ENCODE data around the gene LDLRAD2. TPM values are rescaled to one million over a fixed set of nuclear protein-coding genes. Genes with fewer than 3 reads are reported as not detected.
"Not testable (repeated sequence)": the region's sequence is repeated elsewhere in the genome, so short reads cannot be mapped to it uniquely, and the experiment has no call there.

LDLRAD2 gene
- total and polyA plus RNA-seq, 2 donors (not counting 1 experiment from before 2014, with no cell fraction given), result not detected

DNA sequence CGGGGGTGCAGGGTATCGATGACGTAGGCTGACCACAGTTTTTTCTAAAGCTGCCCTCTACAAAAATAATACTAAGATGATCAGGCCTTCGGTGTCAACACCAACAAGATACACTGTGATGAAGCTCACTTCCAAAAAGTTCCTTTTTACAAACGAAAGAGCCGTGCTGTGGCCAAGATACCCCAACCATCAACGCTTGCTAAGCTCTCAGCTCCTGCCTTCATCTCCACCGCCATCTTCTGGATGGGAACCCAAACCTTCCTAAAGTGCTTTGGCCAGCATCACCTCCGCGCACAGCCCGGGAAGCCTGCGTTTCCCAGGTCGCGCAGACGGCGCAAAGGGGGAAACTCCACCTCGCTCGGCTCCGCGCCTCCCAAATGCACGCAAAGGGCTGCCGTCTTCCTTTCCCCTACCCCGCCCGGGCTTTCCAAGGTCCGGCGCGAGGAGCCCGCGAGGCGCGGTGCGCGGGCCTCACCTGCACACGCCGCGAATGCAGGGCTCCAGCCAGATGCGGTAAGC, 29.7 kb upstream of the LDLRAD2 start:
- no peaks in the 10 kb centered on the region for H3K27me3 ChIP-seq (ENCODE audit: control insufficient read depth, insufficient read depth, low read length)
- H3K4me1 ChIP-seq (ENCODE audit: control insufficient read depth, extremely low read depth, insufficient read depth, low read length), result peaks cover 4% of the 10 kb centered on the region
- H3K4me2 ChIP-seq (ENCODE audit: extremely low read depth, insufficient read depth, low read length), result peak overlapping the region; percentile 89
- no peaks in the 10 kb centered on the region for H4K20me1 ChIP-seq (ENCODE audit: control insufficient read depth, extremely low read depth, insufficient read depth, low read length)
- peak overlapping the region; percentile 99 for H3K9ac ChIP-seq (ENCODE audit: insufficient read depth, low read length)
- no peaks in the 10 kb centered on the region for H3K9me3 ChIP-seq (ENCODE audit: control insufficient read depth, insufficient read depth, low read depth, low read length)
- peak overlapping the region; percentile 85 for H2AFZ ChIP-seq (ENCODE audit: low read length)
- peak overlapping the region; percentile 76 to 98 (median 90) for H3K4me3 ChIP-seq (replicated peaks in 1 of 4; ENCODE audit: control extremely low read depth in 1 of 4, insufficient read depth in 1 of 4, low read depth in 3 of 4, low read length in 4 of 4)
- TF ChIP-seq EZH2 (IDR thresholded peaks at IDR 0.05; ENCODE audit: low read length, missing control alignments), result no peak
- TF ChIP-seq, protein P1, sequence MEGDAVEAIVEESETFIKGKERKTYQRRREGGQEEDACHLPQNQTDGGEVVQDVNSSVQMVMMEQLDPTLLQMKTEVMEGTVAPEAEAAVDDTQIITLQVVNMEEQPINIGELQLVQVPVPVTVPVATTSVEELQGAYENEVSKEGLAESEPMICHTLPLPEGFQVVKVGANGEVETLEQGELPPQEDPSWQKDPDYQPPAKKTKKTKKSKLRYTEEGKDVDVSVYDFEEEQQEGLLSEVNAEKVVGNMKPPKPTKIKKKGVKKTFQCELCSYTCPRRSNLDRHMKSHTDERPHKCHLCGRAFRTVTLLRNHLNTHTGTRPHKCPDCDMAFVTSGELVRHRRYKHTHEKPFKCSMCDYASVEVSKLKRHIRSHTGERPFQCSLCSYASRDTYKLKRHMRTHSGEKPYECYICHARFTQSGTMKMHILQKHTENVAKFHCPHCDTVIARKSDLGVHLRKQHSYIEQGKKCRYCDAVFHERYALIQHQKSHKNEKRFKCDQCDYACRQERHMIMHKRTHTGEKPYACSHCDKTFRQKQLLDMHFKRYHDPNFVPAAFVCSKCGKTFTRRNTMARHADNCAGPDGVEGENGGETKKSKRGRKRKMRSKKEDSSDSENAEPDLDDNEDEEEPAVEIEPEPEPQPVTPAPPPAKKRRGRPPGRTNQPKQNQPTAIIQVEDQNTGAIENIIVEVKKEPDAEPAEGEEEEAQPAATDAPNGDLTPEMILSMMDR (conservative IDR thresholded peaks at IDR 0.05 in 1 of 2, IDR thresholded peaks at IDR 0.05 in 1 of 2; ENCODE audit: low read depth in 1 of 2, low read length in 2 of 2), result peak; percentile 11 to 36
- peak; percentile 56 to 57 for DNase-seq (ENCODE audit: low read depth in 2 of 2)
- H3K36me3 ChIP-seq (ENCODE audit: control insufficient read depth, insufficient read depth, low read length), result no peaks in the 10 kb centered on the region
- H3K27ac ChIP-seq (ENCODE audit: insufficient read depth, low read length), result peak overlapping the region; percentile 100
- peaks cover 50% of the 10 kb centered on the region for H3K79me2 ChIP-seq (ENCODE audit: control insufficient read depth, insufficient read depth, low read length)

DNA sequence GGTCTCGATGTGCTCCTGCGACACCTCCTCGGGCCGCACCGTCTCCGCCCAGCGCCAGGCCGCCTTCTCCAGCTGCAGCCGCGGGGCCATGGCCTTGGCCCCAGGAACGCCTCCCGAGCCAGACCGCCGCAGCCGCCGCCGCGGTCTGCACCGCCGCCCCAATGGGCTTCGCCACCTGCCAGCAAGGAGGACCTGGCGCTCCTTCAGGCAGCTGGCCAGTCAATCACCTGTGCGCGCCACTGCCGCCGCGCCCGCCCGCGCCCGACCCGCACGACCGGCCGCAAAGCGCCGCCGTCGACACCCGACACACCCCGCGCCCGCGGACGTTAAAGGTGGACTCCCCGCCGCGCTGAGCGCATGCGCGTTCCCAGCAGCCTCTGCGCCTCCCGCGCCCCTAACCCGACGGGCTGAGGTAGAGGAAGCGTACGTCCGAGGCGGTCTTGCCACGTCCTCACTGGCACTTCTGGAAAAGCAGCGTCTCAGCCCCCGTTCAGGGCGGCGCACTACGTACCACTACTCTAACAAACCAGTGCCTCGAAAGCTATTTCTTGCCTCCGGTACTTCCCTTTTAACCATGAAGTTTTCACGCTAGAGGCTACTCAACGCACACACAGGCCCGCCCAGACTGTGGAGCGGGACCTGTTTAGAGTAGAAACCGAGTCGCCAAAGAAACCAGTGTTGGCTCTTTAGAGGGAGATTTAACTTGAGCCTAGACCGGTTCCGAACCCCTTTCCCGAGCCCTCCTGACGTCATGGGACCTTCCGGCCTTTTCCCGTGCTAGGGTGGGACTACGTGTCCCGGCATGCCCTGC, 29.0 kb upstream of the LDLRAD2 start, which contains the start of gene USP48:
Gene USP48, minus strand, starts transcription at position 282 of the 811 bp plus-strand sequence. Its CDS starts 192 bp downstream, at position 90.
- Histone ChIP-seq H3K4me1 (ENCODE audit: control insufficient read depth, extremely low read depth, insufficient read depth, low read length) (peaks cover 4% of the 10 kb centered on the region), H3K4me3 (replicated peaks in 1 of 4; ENCODE audit: control extremely low read depth in 1 of 4, insufficient read depth in 1 of 4, low read depth in 3 of 4, low read length in 4 of 4) (peak within 1 kb of the TSS; percentile 76 to 98 (median 96)), H3K27me3 (ENCODE audit: control insufficient read depth, insufficient read depth, low read length) (no peaks in the 10 kb centered on the region), H4K20me1 (ENCODE audit: control insufficient read depth, extremely low read depth, insufficient read depth, low read length) (no peaks in the 10 kb centered on the region), H3K79me2 (ENCODE audit: control insufficient read depth, insufficient read depth, low read length) (peaks cover 43% of the 10 kb centered on the region), H3K27ac (ENCODE audit: insufficient read depth, low read length) (peak within 1 kb of the TSS; percentile 100), H3K9me3 (ENCODE audit: control insufficient read depth, insufficient read depth, low read depth, low read length) (no peaks in the 10 kb centered on the region), H2AFZ (ENCODE audit: low read length) (peak within 1 kb of the TSS; percentile 93), H3K9ac (ENCODE audit: insufficient read depth, low read length) (peak within 1 kb of the TSS; percentile 99), H3K36me3 (ENCODE audit: control insufficient read depth, insufficient read depth, low read length) (no peaks in the 10 kb centered on the region), H3K4me2 (ENCODE audit: extremely low read depth, insufficient read depth, low read length) (peak within 1 kb of the TSS; percentile 100)
- TF ChIP-seq EZH2 (IDR thresholded peaks at IDR 0.05; ENCODE audit: low read length, missing control alignments), result no peak
- DNase-seq (ENCODE audit: low read depth in 2 of 2), result peak; percentile 91 to 98

DNA sequence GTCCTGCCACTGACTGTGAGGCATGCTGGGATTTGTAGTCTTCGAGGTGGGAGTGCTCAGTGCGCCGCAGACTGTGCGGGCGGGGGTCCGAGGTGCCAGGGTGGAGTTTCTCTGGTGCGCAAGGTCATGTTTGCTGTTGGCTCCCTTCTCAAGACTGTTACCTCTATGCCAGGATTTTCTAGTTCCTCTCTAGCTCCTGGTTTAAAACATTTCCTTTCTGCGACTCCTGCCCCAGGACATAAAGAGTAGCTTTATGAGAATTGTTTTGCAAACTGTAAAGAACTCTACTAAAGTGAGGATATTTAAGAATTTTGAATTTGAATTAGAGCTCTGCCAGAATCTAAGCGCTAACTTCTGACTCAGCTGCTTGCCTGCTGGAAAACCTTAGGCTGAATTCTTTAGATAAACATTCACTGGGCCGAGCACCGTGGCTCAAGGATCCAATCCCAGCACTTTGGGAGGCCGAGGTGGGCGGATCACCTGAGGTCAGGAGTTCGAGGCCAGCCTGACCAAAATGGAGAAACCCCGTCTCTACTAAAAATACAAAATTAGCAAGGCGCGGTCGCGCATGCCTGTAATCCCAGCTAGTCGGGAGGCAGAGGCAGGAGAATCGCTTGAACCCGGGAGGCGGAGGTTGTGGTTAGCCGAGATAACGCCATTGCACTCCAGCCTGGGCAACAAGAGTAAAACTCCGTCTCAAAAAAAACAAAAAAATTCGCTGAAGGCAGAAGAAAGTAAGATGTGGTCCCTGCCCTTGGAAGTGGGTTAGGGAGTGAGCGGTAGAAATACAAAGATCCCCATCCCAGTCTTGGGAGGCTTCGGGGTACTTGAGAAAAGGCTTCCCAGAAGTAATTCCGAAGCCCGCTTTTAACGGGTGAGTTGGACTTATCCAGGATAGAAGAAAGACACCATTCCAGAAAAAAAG, 28.1 kb upstream of the LDLRAD2 start:
- TF ChIP-seq, protein P1 (conservative IDR thresholded peaks at IDR 0.05 in 1 of 2, IDR thresholded peaks at IDR 0.05 in 1 of 2; ENCODE audit: low read depth in 1 of 2, low read length in 2 of 2), result no peak
- TF ChIP-seq EZH2 (IDR thresholded peaks at IDR 0.05; ENCODE audit: low read length, missing control alignments), result no peak
- peaks cover 34% of the 10 kb centered on the region for H3K79me2 ChIP-seq (ENCODE audit: control insufficient read depth, insufficient read depth, low read length)
- peak overlapping the region; percentile 100 for H3K4me2 ChIP-seq (ENCODE audit: extremely low read depth, insufficient read depth, low read length)
- peaks cover 4% of the 10 kb centered on the region for H3K4me1 ChIP-seq (ENCODE audit: control insufficient read depth, extremely low read depth, insufficient read depth, low read length)
- H2AFZ ChIP-seq (ENCODE audit: low read length), result peak overlapping the region; percentile 71
- no peaks in the 10 kb centered on the region for H3K27me3 ChIP-seq (ENCODE audit: control insufficient read depth, insufficient read depth, low read length)
- H3K27ac ChIP-seq (ENCODE audit: insufficient read depth, low read length), result peak overlapping the region; percentile 100
- no peaks in the 10 kb centered on the region for H3K9me3 ChIP-seq (ENCODE audit: control insufficient read depth, insufficient read depth, low read depth, low read length)
- H4K20me1 ChIP-seq (ENCODE audit: control insufficient read depth, extremely low read depth, insufficient read depth, low read length), result no peaks in the 10 kb centered on the region
- DNase-seq (ENCODE audit: low read depth in 2 of 2), result peak; percentile 76 to 96
- H3K36me3 ChIP-seq (ENCODE audit: control insufficient read depth, insufficient read depth, low read length), result no peaks in the 10 kb centered on the region
- H3K9ac ChIP-seq (ENCODE audit: insufficient read depth, low read length), result peak overlapping the region; percentile 99
- H3K4me3 ChIP-seq (replicated peaks in 1 of 4; ENCODE audit: control extremely low read depth in 1 of 4, insufficient read depth in 1 of 4, low read depth in 3 of 4, low read length in 4 of 4), result peak overlapping the region; percentile 76 to 98 (median 96)

DNA sequence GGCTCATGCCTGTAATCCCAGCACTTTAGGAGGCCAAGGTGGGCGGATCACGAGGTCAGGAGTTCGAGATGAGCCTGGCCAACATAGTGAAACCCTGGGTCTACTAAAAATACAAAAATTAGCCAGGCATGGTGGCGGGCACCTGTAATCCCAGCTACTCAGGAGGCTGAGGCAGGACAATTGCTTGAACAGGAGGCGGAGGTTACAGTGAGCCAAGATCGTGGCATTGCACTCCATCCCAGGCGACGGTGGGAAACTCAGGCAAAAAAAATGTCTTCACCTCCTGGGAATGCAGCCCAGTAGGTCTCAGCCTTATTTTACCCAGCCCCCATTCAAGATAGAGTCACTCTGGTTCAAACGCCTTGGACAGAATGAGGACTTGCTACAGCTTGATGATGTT, 26.3 kb upstream of the LDLRAD2 start:
- H3K27me3 ChIP-seq (ENCODE audit: control insufficient read depth, insufficient read depth, low read length); H3K27ac ChIP-seq (ENCODE audit: insufficient read depth, low read length); H3K9me3 ChIP-seq (ENCODE audit: control insufficient read depth, insufficient read depth, low read depth, low read length); H3K4me1 ChIP-seq (ENCODE audit: control insufficient read depth, extremely low read depth, insufficient read depth, low read length); H4K20me1 ChIP-seq (ENCODE audit: control insufficient read depth, extremely low read depth, insufficient read depth, low read length); H3K4me3 ChIP-seq (replicated peaks in 1 of 4; ENCODE audit: control extremely low read depth in 1 of 4, insufficient read depth in 1 of 4, low read depth in 3 of 4, low read length in 4 of 4); DNase-seq (ENCODE audit: low read depth in 2 of 2); H3K9ac ChIP-seq (ENCODE audit: insufficient read depth, low read length); H3K36me3 ChIP-seq (ENCODE audit: control insufficient read depth, insufficient read depth, low read length); H3K4me2 ChIP-seq (ENCODE audit: extremely low read depth, insufficient read depth, low read length); H2AFZ ChIP-seq (ENCODE audit: low read length): not testable (repeated sequence)
- H3K79me2 ChIP-seq (ENCODE audit: control insufficient read depth, insufficient read depth, low read length), result peaks cover 18% of the 10 kb centered on the region

All from fibroblast of lung (primary cell).